RWPE2 (cell line): ENCODE data around the gene PDE8B.

ENCODE experiments used
- ATAC-seq: fragments of 200-7000 bp; cut with Tn5 transposase; 3 replicates; pipeline ENCODE4 v1.9.1; 2021; ENCODE audit warnings: low read depth
- DNase-seq: peaks from one replicate; pipeline ENCODE4 v3.0.0-alpha.2; 2020; ENCODE audit warnings: low spot score
- H3K27ac ChIP-seq: fragments of 450-650 bp; 2 replicates; pipeline ENCODE4 v1.5.1; 2017; ENCODE audit warnings: mild to moderate bottlenecking; ENCODE audit not compliant: poor library complexity, severe bottlenecking
- H3K27me3 ChIP-seq: fragments of 250-450 bp; sonication (Bioruptor Pico); 2 replicates; pipeline ENCODE4 v1.5.1; 2021; ENCODE audit warnings: mild to moderate bottlenecking, moderate library complexity; ENCODE audit not compliant: insufficient read depth, poor library complexity, severe bottlenecking
- H3K36me3 ChIP-seq: fragments of 250-450 bp; sonication (Bioruptor Pico); 2 replicates; pipeline ENCODE4 v1.5.1; 2020; ENCODE audit warnings: low read depth, mild to moderate bottlenecking, moderate library complexity
- H3K4me1 ChIP-seq: fragments of 250-450 bp; sonication (Bioruptor Pico); 2 replicates; pipeline ENCODE4 v1.5.1; 2021; ENCODE audit warnings: mild to moderate bottlenecking, moderate library complexity; ENCODE audit not compliant: insufficient read depth, poor library complexity, severe bottlenecking
- H3K4me3 ChIP-seq: fragments of 250-450 bp; sonication (Bioruptor Pico); 2 replicates; pipeline ENCODE4 v1.5.1; 2021; ENCODE audit warnings: mild to moderate bottlenecking, moderate library complexity; ENCODE audit not compliant: severe bottlenecking
- H3K9me3 ChIP-seq: fragments of 250-450 bp; sonication (Bioruptor Pico); 2 replicates; pipeline ENCODE4 v1.5.1; 2021; ENCODE audit warnings: mild to moderate bottlenecking, moderate library complexity; ENCODE audit not compliant: severe bottlenecking
- CTCF ChIP-seq: fragments of 450-650 bp; IDR thresholded peaks from one replicate; pipeline ENCODE4 v1.5.1; 2017; ENCODE audit warnings: mild to moderate bottlenecking, moderate library complexity; ENCODE audit not compliant: poor library complexity, severe bottlenecking

Gene PDE8B

GRCh38 chr5:77282337-77283027 is 72.0 kb downstream of the PDE8B start:
- Histone ChIP-seq H3K27ac (peak overlapping the region; percentile 7), H3K27me3 (no peaks in the 10 kb centered on the region), H3K4me1 (peaks cover 13% of the 10 kb centered on the region), H3K9me3 (no peaks in the 10 kb centered on the region), H3K4me3 (no peak overlapping the region), H3K36me3 (no peaks in the 10 kb centered on the region)
- peak; percentile 24 for TF ChIP-seq CTCF
- DNase-seq (peak; percentile 69), ATAC-seq (peak; percentile 90)

- DNase-seq (no peak), ATAC-seq (no peak)
- H3K4me1 ChIP-seq = peaks cover 13% of the 10 kb centered on the region
- H3K27me3 ChIP-seq = no peaks in the 10 kb centered on the region
- no peak for TF ChIP-seq CTCF
- no peaks in the 10 kb centered on the region for H3K9me3 ChIP-seq
- H3K36me3 ChIP-seq = no peaks in the 10 kb centered on the region
- H3K27ac ChIP-seq = no peak overlapping the region
- H3K4me3 ChIP-seq = no peak overlapping the region
Measured at GRCh38 chr5:77285251-77285841, 74.9 kb downstream of the PDE8B start.

- Histone ChIP-seq H3K4me1 (no peaks in the 10 kb centered on the region), H3K27ac (no peak overlapping the region), H3K9me3 (no peaks in the 10 kb centered on the region), H3K4me3 (no peak overlapping the region), H3K27me3 (peaks cover 3% of the 10 kb centered on the region), H3K36me3 (no peaks in the 10 kb centered on the region)
- DNase-seq (no peak), ATAC-seq (peak; percentile 33; the same call in 2 of the 3 replicates)
- TF ChIP-seq CTCF = no peak
Measured at GRCh38 chr5:77292026-77292757, 81.7 kb downstream of the PDE8B start.

GRCh38 chr5:77294185-77294584 is 83.7 kb downstream of the PDE8B start:
- Histone ChIP-seq H3K27ac (no peak overlapping the region), H3K4me1 (no peaks in the 10 kb centered on the region), H3K9me3 (no peaks in the 10 kb centered on the region), H3K4me3 (no peak overlapping the region), H3K27me3 (peaks cover 3% of the 10 kb centered on the region), H3K36me3 (no peaks in the 10 kb centered on the region)
- no peak for DNase-seq
- no peak for ATAC-seq
- no peak for TF ChIP-seq CTCF
